HepG2 (cell line): ENCODE measurements around the gene OGFR. TPM values are rescaled to one million over a fixed set of nuclear protein-coding genes. Genes with fewer than 3 reads are reported as not detected.
A peak's percentile ranks its signal among the peaks of the same experiment; 100 is the strongest.

Source experiments
- ARID4A ChIP-seq: sonication (generic); formaldehyde crosslinking; IDR thresholded peaks from 2 replicates; pipeline ENCODE4 v1.5.0; 2020; ENCODE audit warnings: mild to moderate bottlenecking, missing genetic modification reagents, borderline replicate concordance
- BRD4 ChIP-seq: sonication (generic); formaldehyde crosslinking; IDR thresholded peaks from 2 replicates; pipeline ENCODE4 v1.4.0; 2020; ENCODE audit warnings: missing genetic modification reagents
- CHD2 ChIP-seq: IDR thresholded peaks from 2 replicates; pipeline ENCODE4 v1.6.1; 2011; ENCODE audit warnings: low read depth, low read length, improper control_type of control experiment
- DMAP1 ChIP-seq: IDR thresholded peaks from 2 replicates; pipeline ENCODE4 v1.6.1; 2016
- E2F1 ChIP-seq: sonication (generic); formaldehyde crosslinking; IDR thresholded peaks from 2 replicates; pipeline ENCODE4 v1.5.0; 2020; ENCODE audit warnings: missing genetic modification reagents
- GATAD1 ChIP-seq: IDR thresholded peaks from 2 replicates; pipeline ENCODE4 v1.6.1; 2016; ENCODE audit warnings: missing genetic modification reagents, missing compliant biosample characterization
- HBP1 ChIP-seq: IDR thresholded peaks from 2 replicates; pipeline ENCODE4 v1.6.1; 2016; ENCODE audit warnings: low read depth, control low read depth
- PITX1 ChIP-seq: sonication (generic); formaldehyde crosslinking; IDR thresholded peaks from 2 replicates; pipeline ENCODE4 v1.5.1; 2020; ENCODE audit warnings: mild to moderate bottlenecking, missing genetic modification reagents
- RBM22 ChIP-seq: fragments of 200-400 bp; formaldehyde crosslinking; optimal IDR thresholded peaks from 2 replicates; pipeline ENCODE3; 2017; ENCODE audit warnings: mild to moderate bottlenecking, low read length, moderate library complexity
- SOX13 ChIP-seq, 3 experiments: fragments of 450-650 bp in 1 of 3; sonication (generic) in 1 of 3; formaldehyde crosslinking in 1 of 3; IDR thresholded peaks in 2 of 3; conservative IDR thresholded peaks in 1 of 3; 2 replicates each; pipeline versions ENCODE4 v1.5.0 to v1.6.1; 2016 to 2020; ENCODE audit warnings: antibody characterized with exemption in 1 of 3, mild to moderate bottlenecking in 1 of 3, missing compliant biosample characterization in 1 of 3, missing genetic modification reagents in 1 of 3, moderate library complexity in 1 of 3
- WIZ ChIP-seq: sonication (generic); formaldehyde crosslinking; IDR thresholded peaks from 2 replicates; pipeline ENCODE4 v1.5.1; 2020; ENCODE audit warnings: mild to moderate bottlenecking, missing genetic modification reagents
- XRCC5 ChIP-seq: fragments of 200-400 bp; formaldehyde crosslinking; optimal IDR thresholded peaks from 2 replicates; pipeline ENCODE3; 2017; ENCODE audit warnings: mild to moderate bottlenecking, low read length
- ZBTB38 ChIP-seq: sonication (generic); formaldehyde crosslinking; IDR thresholded peaks from 2 replicates; pipeline ENCODE4 v1.5.1; 2020; ENCODE audit warnings: mild to moderate bottlenecking, missing genetic modification reagents
- ZNF317 ChIP-seq: sonication (generic); formaldehyde crosslinking; IDR thresholded peaks from 2 replicates; pipeline ENCODE4 v1.5.0; 2020; ENCODE audit warnings: mild to moderate bottlenecking, missing genetic modification reagents
- ZNF607 ChIP-seq: sonication (generic); formaldehyde crosslinking; IDR thresholded peaks from 2 replicates; pipeline ENCODE4 v1.5.1; 2020; ENCODE audit warnings: missing genetic modification reagents, mild to moderate bottlenecking, borderline replicate concordance
- ZNF691 ChIP-seq: sonication (generic); formaldehyde crosslinking; IDR thresholded peaks from 2 replicates; pipeline ENCODE4 v1.4.0; 2020; ENCODE audit warnings: missing genetic modification reagents, low read depth, mild to moderate bottlenecking, borderline replicate concordance
- ZSCAN12 ChIP-seq: sonication (generic); formaldehyde crosslinking; IDR thresholded peaks from 2 replicates; pipeline ENCODE4 v1.9.0; 2021; ENCODE audit warnings: mild to moderate bottlenecking, missing genetic modification reagents
- polyA plus RNA-seq, 8 experiments: library from polyadenylated mRNA; depleted of rRNA in 3 of 8; stranded (reverse) in 7 of 8; unstranded in 1 of 8; fragments of >200 nt; fragmentation: Illumina TruSeq in 4 of 8; extraction: Trizol in 4 of 8; gene quantifications; 2 replicates each; pipeline versions ENCODE4 v1.2.1 to v1.2.3, GENCODE V29; 2011 to 2016; ENCODE audit warnings: low read depth in 4 of 8, missing spikeins in 1 of 8, mixed read lengths in 1 of 8; ENCODE audit not compliant: insufficient read depth in 1 of 8
- total RNA-seq, 5 experiments: library from RNA; depleted of rRNA; stranded (reverse); fragments of >200 nt; fragmentation: Illumina TruSeq; extraction: Trizol; gene quantifications; 2 replicates each; pipeline ENCODE4 v1.2.3, GENCODE V29; 2016; ENCODE audit warnings: low read depth in 1 of 5

OGFR gene
- total and polyA plus RNA-seq, 2 of the 13 experiments (the other 11 are each of a cell fraction or from before 2014, with no cell fraction given) = 47.7 to 81.8 TPM

- TF ChIP-seq RBM22 (no peak), ZBTB38 (CRISPR knock-in tag) (0 out of 2 replicates have a peak, but pooled peaks have one; percentile 6), DMAP1 (CRISPR knock-in tag) (no peak), ZNF691 (CRISPR knock-in tag) (peak; percentile 38; the same call in 1 of the 2 replicates), GATAD1 (no peak), PITX1 (CRISPR knock-in tag) (0 out of 2 replicates have a peak, but pooled peaks have one; percentile 24), XRCC5 (no peak), HBP1 (CRISPR knock-in tag) (no peak), SOX13 (IDR thresholded peaks at IDR 0.05) (no peak), SOX13 (CRISPR knock-in tag; conservative IDR thresholded peaks at IDR 0.05 in 1 of 2, IDR thresholded peaks at IDR 0.05 in 1 of 2) (no peak), ZSCAN12 (CRISPR knock-in tag) (no peak), ZNF607 (CRISPR knock-in tag) (no peak), E2F1 (no peak), ARID4A (CRISPR knock-in tag) (no peak), WIZ (CRISPR knock-in tag) (no peak), ZNF317 (no peak), BRD4 (no peak), CHD2 (no peak)
These were observed 27.7 kb upstream of the OGFR start (continued) for GRCh38 chr20:62776692-62777527.
